Fibroblast of villous mesenchyme (primary cell): Measurements from ENCODE around the gene ASTN1. TPM values are rescaled to one million over a fixed set of nuclear protein-coding genes. Genes with fewer than 3 reads are reported as not detected.

Experiments
- DNase-seq: peaks from one replicate; pipeline ENCODE4 v3.0.0-alpha.2; 2010; ENCODE audit warnings: low read depth
- H3K4me3 ChIP-seq: 2 replicates; pipeline ENCODE4 v1.5.1; 2011; ENCODE audit warnings: low read depth, mild to moderate bottlenecking, low read length
- CTCF ChIP-seq: IDR thresholded peaks from 2 replicates; pipeline ENCODE4 v1.5.1; 2012; ENCODE audit warnings: low read depth, mild to moderate bottlenecking, low read length; ENCODE audit not compliant: insufficient read depth
- total RNA-seq: library from RNA; depleted of rRNA; stranded (reverse); fragments of >200 nt; gene quantifications from 2 replicates; pipeline ENCODE4 v1.2.3, GENCODE V29; 2012

ASTN1 gene
- total RNA-seq, 1 donor: not detected

- H3K4me3 ChIP-seq: no peak overlapping the region
- TF ChIP-seq CTCF: no peak
- DNase-seq: no peak
Observed at GRCh38 chr1:177106196-177106595, 58.3 kb downstream of the ASTN1 start.

DNA sequence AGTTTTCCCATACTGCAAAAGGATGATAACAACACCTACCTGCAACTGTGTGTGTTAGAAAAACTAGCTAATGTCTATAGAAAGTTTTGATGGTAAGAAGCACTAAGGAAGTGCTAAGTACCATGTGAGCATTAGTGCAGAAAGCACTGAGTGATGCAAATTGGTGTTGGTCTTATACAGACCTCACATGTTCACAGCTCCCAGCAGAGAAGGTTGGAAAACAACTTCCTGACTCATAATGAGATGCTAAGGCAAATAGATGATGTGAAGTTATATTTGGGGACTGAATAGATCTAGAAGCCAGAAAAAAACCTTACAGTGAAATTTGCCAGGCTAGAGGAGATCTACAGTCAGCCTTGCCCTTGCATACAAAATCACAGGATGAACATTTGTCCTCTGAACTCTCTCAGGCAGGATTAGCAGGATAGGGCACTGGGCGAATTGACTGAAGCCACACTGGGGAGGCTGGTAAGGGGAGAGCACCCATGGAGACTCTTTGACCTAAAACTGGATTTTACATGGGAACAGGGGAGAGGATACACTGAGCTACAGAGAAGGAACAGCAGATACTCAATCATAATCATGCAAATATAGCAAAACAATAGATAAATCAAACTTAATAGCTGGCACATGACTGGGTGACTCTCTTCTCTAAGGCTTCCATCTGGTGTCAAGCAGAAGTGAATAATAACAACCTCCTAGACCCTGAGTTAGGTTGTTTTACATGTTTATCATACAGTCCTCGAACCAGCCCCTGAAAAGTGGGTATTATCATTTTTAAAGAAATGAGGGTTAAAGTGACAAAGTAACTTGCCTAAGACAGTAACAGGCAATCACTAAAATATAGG, 61.3 kb downstream of the ASTN1 start:
- no peak for DNase-seq
- no peak for TF ChIP-seq CTCF
- H3K4me3 ChIP-seq: no peak overlapping the region

- TF ChIP-seq CTCF: no peak
- DNase-seq: no peak
- no peak overlapping the region for H3K4me3 ChIP-seq
Observed at GRCh38 chr1:177092001-177092400, 72.5 kb downstream of the ASTN1 start.

DNA sequence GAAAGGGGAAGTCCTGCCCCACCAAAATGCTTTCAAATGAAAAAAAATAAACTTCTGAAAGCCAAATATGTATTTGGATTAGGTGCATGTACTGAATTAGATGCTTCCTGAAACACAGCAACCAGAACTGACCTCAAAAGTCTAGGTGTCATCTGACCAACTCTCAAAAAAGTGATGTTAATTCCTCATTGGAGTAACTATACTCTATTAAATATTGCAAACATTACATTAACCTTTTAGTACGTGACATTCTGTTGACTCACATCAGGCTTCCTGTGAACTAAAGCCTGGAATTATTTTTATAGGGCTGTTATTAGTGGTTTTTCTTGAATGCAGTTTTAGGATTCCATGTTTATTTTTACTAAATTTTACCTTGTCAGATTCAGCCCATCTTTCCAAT, 73.5 kb downstream of the ASTN1 start:
- DNase-seq: no peak
- H3K4me3 ChIP-seq: no peak overlapping the region
- TF ChIP-seq CTCF: no peak

DNA sequence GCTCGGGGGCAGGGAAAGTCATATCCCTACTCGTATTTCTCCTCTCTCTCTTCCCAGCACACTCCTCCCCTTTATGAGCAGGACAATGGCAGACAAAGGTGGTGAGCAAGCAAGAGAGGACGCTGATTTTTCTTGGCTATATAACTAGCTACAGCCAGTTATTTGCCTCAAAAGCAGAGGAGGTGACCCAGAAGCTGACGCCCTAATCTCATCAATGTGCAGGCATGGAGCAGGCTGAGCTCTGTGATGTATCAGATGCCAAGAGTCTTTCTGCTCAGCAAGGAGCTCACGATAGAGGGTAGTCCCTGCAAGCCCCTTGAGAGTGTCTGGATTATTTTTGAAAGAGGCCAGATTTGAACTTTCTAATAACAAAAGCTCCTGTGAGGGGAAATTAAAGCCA, 75.5 kb downstream of the ASTN1 start:
- no peak for TF ChIP-seq CTCF
- DNase-seq: no peak
- H3K4me3 ChIP-seq: no peak overlapping the region

- H3K4me3 ChIP-seq: no peak overlapping the region
- DNase-seq: peak; percentile 4
- TF ChIP-seq CTCF: no peak
Observed at GRCh38 chr1:177082855-177083693, 81.4 kb downstream of the ASTN1 start.
